Endodermal cell (in vitro differentiated cells): ENCODE measurements around the gene DRG2. TPM values are rescaled to one million over a fixed set of nuclear protein-coding genes. Genes with fewer than 3 reads are reported as not detected.

ENCODE experiments used
- DNase-seq: peaks from one replicate; pipeline ENCODE4 v3.0.0-alpha.2; 2017
- H3K27ac ChIP-seq: 2 replicates; pipeline ENCODE4 v1.5.1; 2013; ENCODE audit warnings: mild to moderate bottlenecking, low read depth, low read length, moderate library complexity
- H3K27me3 ChIP-seq: 2 replicates; pipeline ENCODE4 v1.6.1; 2013; ENCODE audit warnings: mild to moderate bottlenecking, low read length, moderate library complexity; ENCODE audit not compliant: insufficient read depth, control insufficient read depth, poor library complexity, severe bottlenecking
- H3K36me3 ChIP-seq: 2 replicates; pipeline ENCODE4 v1.7.0; 2013; ENCODE audit warnings: mild to moderate bottlenecking, low read length, moderate library complexity; ENCODE audit not compliant: control insufficient read depth, insufficient read depth
- H3K4me1 ChIP-seq: one replicate; pipeline ENCODE4 v1.7.0; 2013; ENCODE audit warnings: low read length; ENCODE audit not compliant: control insufficient read depth, insufficient read depth
- H3K4me3 ChIP-seq: 2 replicates; pipeline ENCODE4 v1.5.1; 2013; ENCODE audit warnings: mild to moderate bottlenecking, low read length, moderate library complexity
- H3K9ac ChIP-seq: 2 replicates; pipeline ENCODE4 v1.6.1; 2013; ENCODE audit warnings: mild to moderate bottlenecking, low read length, moderate library complexity; ENCODE audit not compliant: poor library complexity, severe bottlenecking; ENCODE audit errors: extremely low read depth
- H3K9me3 ChIP-seq: 2 replicates; pipeline ENCODE4 v1.6.1; 2013; ENCODE audit warnings: mild to moderate bottlenecking, low read length, moderate library complexity; ENCODE audit not compliant: control insufficient read depth
- H3K27ac Mint-ChIP-seq: 2 replicates; pipeline ENCODE4 v1.8.0; 2020; ENCODE audit warnings: mixed read lengths
- H3K27me3 Mint-ChIP-seq: 2 replicates; pipeline ENCODE4 v1.8.0; 2021; ENCODE audit warnings: mild to moderate bottlenecking, mixed read lengths; ENCODE audit not compliant: insufficient read depth
- H3K36me3 Mint-ChIP-seq: 2 replicates; pipeline ENCODE4 v1.8.0; 2020; ENCODE audit warnings: low read depth, mixed read lengths
- H3K4me1 Mint-ChIP-seq: 2 replicates; pipeline ENCODE4 v1.8.0; 2020; ENCODE audit warnings: mixed read lengths
- H3K4me3 Mint-ChIP-seq: 2 replicates; pipeline ENCODE4 v1.8.0; 2020; ENCODE audit warnings: mild to moderate bottlenecking, moderate library complexity, mixed read lengths
- H3K9me3 Mint-ChIP-seq: 2 replicates; pipeline ENCODE4 v1.8.0; 2020; ENCODE audit warnings: mild to moderate bottlenecking, mixed read lengths
- CTCF ChIP-seq: fragments of 200-600 bp; sonication (generic); conservative IDR thresholded peaks from 2 replicates; pipeline ENCODE4 v1.5.0; 2021; ENCODE audit warnings: antibody characterized with exemption, mild to moderate bottlenecking
- WGBS, 2 experiments: methylation state at CpG; one replicate each; pipeline versions ENCODE4 v1.1.5 to v1.1.7; 2013; ENCODE audit warnings: missing lambda C conversion rate in 2 of 2, mixed read lengths in 1 of 2; ENCODE audit not compliant: insufficient coverage in 1 of 2, insufficient read length in 1 of 2; 5-methylcytosine and 5-hydroxymethylcytosine counted together
- total RNA-seq, 2 donors: library from RNA; stranded (reverse); fragmentation: NEBNext Ultra II Directional in 1 of 2; extraction: Animal tissue kit (Norgen Biotek cat#: 25700) in 1 of 2; gene quantifications; 2 replicates in 1 of 2; 3 replicates in 1 of 2; pipeline ENCODE4 v1.2.1, GENCODE V29; 2021

The DRG2 gene
- total RNA-seq, 2 donors from 2014 or later: 45.1 to 49.9 TPM

GRCh38 chr17:18156171-18156975 is 68.6 kb downstream of the DRG2 start:
- Histone ChIP-seq H3K27ac (no peak overlapping the region), H3K27me3 (no peaks in the 10 kb centered on the region), H3K4me1 (peaks cover 3% of the 10 kb centered on the region), H3K36me3 (no peaks in the 10 kb centered on the region), H3K4me3 (no peak overlapping the region), H3K9ac (no peak overlapping the region), H3K9me3 (no peaks in the 10 kb centered on the region)
- H3K9me3 Mint-ChIP-seq: no peaks in the 10 kb centered on the region
- H3K4me3 Mint-ChIP-seq: no peak overlapping the region
- no peaks in the 10 kb centered on the region for H3K4me1 Mint-ChIP-seq
- WGBS, 2 experiments: 86 to 88% methylated on average over 7 of the region's 8 CpGs
- no peak overlapping the region for H3K27ac Mint-ChIP-seq
- H3K36me3 Mint-ChIP-seq: no peaks in the 10 kb centered on the region
- no peaks in the 10 kb centered on the region for H3K27me3 Mint-ChIP-seq
- DNase-seq: no peak
- no peak for TF ChIP-seq CTCF

- no peak for DNase-seq
- Mint-ChIP-seq H3K4me3 (no peak overlapping the region), H3K9me3 (no peaks in the 10 kb centered on the region), H3K36me3 (no peaks in the 10 kb centered on the region), H3K27me3 (no peaks in the 10 kb centered on the region), H3K4me1 (no peaks in the 10 kb centered on the region), H3K27ac (no peak overlapping the region)
- TF ChIP-seq CTCF: no peak
- Histone ChIP-seq H3K9ac (no peak overlapping the region), H3K4me1 (peaks cover 3% of the 10 kb centered on the region), H3K36me3 (no peaks in the 10 kb centered on the region), H3K4me3 (no peak overlapping the region), H3K9me3 (no peaks in the 10 kb centered on the region), H3K27me3 (no peaks in the 10 kb centered on the region), H3K27ac (no peak overlapping the region)
- WGBS, 2 experiments: 90 to 99% methylated on average over 9 to 10 of the region's 10 CpGs
Observed at GRCh38 chr17:18156976-18157280, 69.2 kb downstream of the DRG2 start.

Other genes with a start within 250 kb of the DRG2 start
- 10 to 100 TPM; 10.2 to 11.5 TPM for gene TOM1L2, start 115.5 kb upstream of the DRG2 start, total RNA-seq
- 1 to 10 TPM; 2.0 to 2.6 TPM for gene DRC3, start 115.1 kb upstream of the DRG2 start, total RNA-seq
- gene ATPAF2, start 48.8 kb upstream of the DRG2 start, total RNA-seq: 10 to 100 TPM; 31.4 to 50.8 TPM
- gene GID4, start 48.5 kb upstream of the DRG2 start, total RNA-seq: 10 to 100 TPM; 20.5 to 20.8 TPM
- gene MYO15A, start 20.8 kb downstream of the DRG2 start, total RNA-seq: 1 to 10 TPM; 1.7 to 2.4 TPM
- gene ALKBH5, start 95.9 kb downstream of the DRG2 start, total RNA-seq: 10 to 100 TPM; 64.1 to 80.9 TPM
- 10 to 100 TPM; 66.3 to 69.3 TPM for gene LLGL1, start 137.7 kb downstream of the DRG2 start, total RNA-seq
- 100 to 1,000 TPM; 299 to 335 TPM for gene FLII, start 170.8 kb downstream of the DRG2 start, total RNA-seq
- gene MIEF2, start 172.7 kb downstream of the DRG2 start, total RNA-seq: 10 to 100 TPM; 15.3 to 19.6 TPM
- 10 to 100 TPM; 60.4 to 67.4 TPM for gene TOP3A, start 227.0 kb downstream of the DRG2 start, total RNA-seq
- 10 to 100 TPM; 20.7 to 22.2 TPM for gene SMCR8, start 227.3 kb downstream of the DRG2 start, total RNA-seq